Gastrocnemius medialis (tissue), 4 donors: Measurements from ENCODE around the gene MARCHF3.

ENCODE experiments used
- POLR2A ChIP-seq, 2 donors: fragments of 450-650 bp; IDR thresholded peaks; one replicate each; pipeline ENCODE4 v1.6.1; 2017; ENCODE audit warnings: antibody characterized with exemption in 2 of 2, mild to moderate bottlenecking in 2 of 2, moderate library complexity in 2 of 2
- TF ChIP-seq, protein P1 (sequence below), 5 experiments: fragments of 450-650 bp in 3 of 5; fragments of 200-600 bp in 2 of 5; sonication (generic) in 2 of 5; IDR thresholded peaks in 4 of 5; conservative IDR thresholded peaks in 1 of 5; 1 replicate in 4 of 5; 2 replicates in 1 of 5; pipeline ENCODE4 v1.5.1; 2016 to 2019; ENCODE audit warnings: antibody characterized with exemption in 5 of 5, mild to moderate bottlenecking in 3 of 5, moderate library complexity in 3 of 5

- TF ChIP-seq, protein P1, sequence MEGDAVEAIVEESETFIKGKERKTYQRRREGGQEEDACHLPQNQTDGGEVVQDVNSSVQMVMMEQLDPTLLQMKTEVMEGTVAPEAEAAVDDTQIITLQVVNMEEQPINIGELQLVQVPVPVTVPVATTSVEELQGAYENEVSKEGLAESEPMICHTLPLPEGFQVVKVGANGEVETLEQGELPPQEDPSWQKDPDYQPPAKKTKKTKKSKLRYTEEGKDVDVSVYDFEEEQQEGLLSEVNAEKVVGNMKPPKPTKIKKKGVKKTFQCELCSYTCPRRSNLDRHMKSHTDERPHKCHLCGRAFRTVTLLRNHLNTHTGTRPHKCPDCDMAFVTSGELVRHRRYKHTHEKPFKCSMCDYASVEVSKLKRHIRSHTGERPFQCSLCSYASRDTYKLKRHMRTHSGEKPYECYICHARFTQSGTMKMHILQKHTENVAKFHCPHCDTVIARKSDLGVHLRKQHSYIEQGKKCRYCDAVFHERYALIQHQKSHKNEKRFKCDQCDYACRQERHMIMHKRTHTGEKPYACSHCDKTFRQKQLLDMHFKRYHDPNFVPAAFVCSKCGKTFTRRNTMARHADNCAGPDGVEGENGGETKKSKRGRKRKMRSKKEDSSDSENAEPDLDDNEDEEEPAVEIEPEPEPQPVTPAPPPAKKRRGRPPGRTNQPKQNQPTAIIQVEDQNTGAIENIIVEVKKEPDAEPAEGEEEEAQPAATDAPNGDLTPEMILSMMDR (IDR thresholded peaks at IDR 0.05 in 4 of 5, conservative IDR thresholded peaks at IDR 0.05 in 1 of 5) = no peak
- TF ChIP-seq POLR2A (IDR thresholded peaks at IDR 0.05) = no peak
These were observed 1.5 kb upstream of the MARCHF3 start for GRCh38 chr5:127031863-127032232.
